HG03439 (cell line): ENCODE measurements around the gene POLR2A.

ENCODE experiments used
- ATAC-seq: cut with Tn5 transposase; IDR thresholded peaks from one replicate; pipeline ENCODE4 v1.9.1; 2021; ENCODE audit warnings: mild to moderate bottlenecking, moderate library complexity; ENCODE audit not compliant: unreplicated experiment

Gene POLR2A

DNA sequence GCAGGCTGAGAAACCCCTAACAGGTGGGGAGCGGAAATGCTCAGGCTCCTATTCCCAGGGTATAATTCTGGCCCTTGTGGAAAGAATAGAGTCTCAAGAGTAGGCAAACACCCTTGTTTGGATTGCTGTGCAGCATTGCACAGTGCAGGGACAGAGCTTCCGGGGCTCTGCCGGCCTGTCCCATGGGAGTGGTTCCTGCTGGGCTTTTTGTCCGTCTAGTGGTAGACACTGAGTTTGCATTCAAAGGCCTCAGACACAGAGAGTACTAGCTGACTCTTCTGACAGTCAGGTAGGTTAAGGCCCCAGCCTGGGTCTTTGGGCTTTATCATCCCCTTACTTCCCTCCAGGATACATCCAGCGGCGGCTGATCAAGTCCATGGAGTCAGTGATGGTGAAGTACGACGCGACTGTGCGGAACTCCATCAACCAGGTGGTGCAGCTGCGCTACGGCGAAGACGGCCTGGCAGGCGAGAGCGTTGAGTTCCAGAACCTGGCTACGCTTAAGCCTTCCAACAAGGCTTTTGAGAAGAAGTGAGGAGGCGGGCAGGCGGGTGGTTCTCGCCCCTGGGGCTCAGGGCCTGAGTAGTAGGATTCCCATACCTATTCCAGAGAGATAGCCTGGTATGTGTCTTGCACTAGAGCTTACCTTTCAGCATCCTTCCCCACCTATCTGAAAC lies 18.1 kb downstream of the POLR2A start:
- no peak for ATAC-seq

DNA sequence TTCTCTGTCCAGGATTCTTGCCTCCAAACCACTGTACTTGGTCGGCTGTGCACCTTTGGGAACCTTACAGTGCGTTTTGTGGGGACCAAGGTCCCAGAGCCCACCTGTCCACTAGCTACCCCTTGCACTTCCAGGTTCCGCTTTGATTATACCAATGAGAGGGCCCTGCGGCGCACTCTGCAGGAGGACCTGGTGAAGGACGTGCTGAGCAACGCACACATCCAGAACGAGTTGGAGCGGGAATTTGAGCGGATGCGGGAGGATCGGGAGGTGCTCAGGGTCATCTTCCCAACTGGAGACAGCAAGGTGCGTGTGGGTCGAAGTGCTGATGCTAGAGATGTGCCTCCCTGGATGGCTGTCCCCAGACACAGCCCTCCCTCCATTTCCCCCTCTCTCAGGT lies 18.8 kb downstream of the POLR2A start:
- no peak for ATAC-seq

DNA sequence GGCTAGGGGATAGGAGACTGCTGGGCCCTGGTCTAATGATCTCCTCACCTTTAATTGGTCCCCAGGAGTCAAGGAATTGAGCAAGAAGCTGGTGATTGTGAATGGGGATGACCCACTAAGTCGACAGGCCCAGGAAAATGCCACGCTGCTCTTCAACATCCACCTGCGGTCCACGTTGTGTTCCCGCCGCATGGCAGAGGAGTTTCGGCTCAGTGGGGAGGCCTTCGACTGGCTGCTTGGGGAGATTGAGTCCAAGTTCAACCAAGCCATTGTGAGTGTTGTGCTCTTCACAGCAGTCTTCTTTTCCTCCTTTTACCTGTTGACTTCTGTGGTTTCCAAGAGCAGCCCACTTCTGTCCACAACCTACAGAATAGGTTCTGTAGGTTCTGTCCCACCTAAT lies 19.4 kb downstream of the POLR2A start:
- ATAC-seq = no peak

DNA sequence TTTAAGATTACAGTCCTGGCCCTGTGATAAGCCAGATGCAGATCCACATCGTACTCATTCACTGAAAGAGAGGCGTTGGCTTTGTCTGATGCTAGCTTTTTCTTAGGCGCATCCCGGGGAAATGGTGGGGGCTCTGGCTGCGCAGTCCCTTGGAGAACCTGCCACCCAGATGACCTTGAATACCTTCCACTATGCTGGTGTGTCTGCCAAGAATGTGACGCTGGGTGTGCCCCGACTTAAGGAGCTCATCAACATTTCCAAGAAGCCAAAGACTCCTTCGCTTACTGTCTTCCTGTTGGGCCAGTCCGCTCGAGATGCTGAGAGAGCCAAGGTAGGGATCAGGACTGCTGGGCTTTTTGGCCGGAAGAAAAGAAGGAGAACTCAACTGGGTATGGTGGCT lies 24.0 kb downstream of the POLR2A start:
- no peak for ATAC-seq

DNA sequence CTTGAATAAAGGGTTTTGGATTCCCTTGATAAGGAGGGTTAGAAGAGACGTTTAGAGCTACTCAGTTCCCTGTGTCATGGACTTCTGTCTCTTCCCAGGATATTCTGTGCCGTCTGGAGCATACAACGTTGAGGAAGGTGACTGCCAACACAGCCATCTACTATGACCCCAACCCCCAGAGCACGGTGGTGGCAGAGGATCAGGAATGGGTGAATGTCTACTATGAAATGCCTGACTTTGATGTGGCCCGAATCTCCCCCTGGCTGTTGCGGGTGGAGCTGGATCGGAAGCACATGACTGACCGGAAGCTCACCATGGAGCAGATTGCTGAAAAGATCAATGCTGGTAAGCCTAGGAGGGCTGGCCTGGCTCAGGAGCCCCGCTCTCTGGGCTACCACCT lies 24.7 kb downstream of the POLR2A start:
- ATAC-seq = no peak

DNA sequence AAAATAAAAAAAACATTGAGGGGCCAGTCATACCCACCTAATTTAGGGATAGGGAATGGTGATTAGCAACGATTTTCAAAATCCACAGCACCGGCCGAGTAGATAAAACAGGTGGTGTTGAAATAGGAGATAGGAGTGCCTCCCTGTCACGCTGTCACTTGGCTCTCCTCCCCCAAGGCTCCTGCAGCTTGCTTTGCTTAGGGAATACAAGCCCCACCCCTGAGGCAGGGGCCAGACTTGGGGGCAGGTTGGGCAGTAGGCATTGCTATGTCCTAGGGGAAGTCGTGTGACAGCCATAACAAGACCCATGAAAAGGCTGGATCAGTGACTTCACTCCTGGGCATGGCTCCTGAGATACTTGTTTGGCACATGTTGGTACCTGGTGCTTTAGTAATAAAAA lies 25.8 kb downstream of the POLR2A start:
- ATAC-seq = no peak

DNA sequence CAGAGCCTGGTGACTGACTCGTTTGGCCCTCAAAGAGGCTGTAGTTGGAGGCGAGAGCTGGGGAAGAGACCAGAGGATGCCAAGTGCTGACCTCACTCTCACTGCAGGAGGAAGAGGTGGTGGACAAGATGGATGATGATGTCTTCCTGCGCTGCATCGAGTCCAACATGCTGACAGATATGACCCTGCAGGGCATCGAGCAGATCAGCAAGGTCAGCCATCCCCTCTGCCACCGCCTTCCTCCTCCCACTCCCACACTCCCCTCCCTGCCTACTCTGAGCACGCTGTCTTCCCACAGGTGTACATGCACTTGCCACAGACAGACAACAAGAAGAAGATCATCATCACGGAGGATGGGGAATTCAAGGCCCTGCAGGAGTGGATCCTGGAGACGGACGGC lies 26.9 kb downstream of the POLR2A start:
- no peak for ATAC-seq

DNA sequence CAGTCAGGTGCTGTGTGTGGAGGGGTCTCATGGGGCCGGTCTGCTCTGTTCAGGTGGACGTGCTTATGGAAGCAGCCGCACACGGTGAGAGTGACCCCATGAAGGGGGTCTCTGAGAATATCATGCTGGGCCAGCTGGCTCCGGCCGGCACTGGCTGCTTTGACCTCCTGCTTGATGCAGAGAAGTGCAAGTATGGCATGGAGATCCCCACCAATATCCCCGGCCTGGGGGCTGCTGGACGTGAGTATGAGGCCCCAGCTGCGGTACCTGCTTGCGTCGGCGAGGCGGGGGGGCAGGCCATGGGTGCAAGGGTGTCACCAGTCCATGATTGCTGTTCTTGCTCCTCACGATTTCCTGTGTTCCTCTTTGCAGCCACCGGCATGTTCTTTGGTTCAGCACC lies 27.9 kb downstream of the POLR2A start:
- ATAC-seq = no peak

DNA sequence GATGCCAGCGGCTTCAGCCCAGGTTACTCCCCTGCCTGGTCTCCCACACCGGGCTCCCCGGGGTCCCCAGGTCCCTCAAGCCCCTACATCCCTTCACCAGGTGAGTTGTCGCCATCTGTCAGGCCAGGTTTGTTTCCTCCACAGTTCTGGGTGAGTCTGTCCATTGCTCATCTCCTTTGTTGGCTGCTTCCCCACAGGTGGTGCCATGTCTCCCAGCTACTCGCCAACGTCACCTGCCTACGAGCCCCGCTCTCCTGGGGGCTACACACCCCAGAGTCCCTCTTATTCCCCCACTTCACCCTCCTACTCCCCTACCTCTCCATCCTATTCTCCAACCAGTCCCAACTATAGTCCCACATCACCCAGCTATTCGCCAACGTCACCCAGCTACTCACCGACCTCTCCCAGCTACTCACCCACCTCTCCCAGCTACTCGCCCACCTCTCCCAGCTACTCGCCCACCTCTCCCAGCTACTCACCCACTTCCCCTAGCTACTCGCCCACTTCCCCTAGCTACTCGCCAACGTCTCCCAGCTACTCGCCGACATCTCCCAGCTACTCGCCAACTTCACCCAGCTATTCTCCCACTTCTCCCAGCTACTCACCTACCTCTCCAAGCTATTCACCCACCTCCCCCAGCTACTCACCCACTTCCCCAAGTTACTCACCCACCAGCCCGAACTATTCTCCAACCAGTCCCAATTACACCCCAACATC lies 28.8 kb downstream of the POLR2A start:
- ATAC-seq = no peak

DNA sequence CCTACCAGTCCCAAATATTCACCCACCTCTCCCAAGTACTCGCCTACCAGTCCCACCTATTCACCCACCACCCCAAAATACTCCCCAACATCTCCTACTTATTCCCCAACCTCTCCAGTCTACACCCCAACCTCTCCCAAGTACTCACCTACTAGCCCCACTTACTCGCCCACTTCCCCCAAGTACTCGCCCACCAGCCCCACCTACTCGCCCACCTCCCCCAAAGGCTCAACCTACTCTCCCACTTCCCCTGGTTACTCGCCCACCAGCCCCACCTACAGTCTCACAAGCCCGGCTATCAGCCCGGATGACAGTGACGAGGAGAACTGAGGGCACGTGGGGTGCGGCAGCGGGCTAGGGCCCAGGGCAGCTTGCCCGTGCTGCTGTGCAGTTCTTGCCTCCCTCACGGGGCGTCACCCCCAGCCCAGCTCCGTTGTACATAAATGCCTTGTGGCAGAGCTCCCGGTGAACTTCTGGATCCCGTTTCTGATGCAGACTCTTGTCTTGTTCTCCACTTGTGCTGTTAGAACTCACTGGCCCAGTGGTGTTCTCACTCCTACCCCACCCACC lies 29.8 kb downstream of the POLR2A start:
- no peak for ATAC-seq

DNA sequence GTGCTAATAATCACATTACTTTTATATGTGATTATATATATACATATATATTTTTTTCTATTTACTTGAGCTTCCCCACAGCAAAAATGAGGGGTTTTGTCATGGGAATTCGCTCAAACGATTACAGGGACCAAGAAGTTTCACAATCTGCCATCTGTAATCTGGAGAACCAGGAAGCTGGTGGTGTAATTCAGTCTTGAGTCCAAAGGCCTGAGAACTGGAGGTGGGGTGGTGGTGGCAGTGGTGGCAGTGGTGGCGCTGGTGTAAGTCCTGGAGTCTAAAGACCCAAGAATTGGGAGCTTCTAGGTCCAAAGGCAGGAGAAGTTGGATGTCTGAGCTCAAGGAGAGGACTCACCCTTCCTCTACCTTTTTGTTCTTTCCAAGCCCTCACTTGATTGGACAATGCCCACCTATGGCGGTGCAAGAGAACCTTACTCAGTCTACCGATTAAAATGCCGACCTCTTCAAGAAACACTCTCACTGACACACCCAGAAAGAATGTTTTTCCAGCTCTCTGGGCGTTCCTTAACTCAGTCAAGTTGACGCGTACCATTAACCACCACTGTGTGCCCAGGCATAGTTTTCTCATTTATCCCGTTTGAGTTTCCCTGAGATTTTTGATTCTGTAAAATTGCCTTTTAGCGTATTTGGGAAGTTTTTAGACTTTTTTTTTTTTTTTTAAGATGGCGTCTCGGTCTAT lies 31.9 kb downstream of the POLR2A start:
- no peak for ATAC-seq

DNA sequence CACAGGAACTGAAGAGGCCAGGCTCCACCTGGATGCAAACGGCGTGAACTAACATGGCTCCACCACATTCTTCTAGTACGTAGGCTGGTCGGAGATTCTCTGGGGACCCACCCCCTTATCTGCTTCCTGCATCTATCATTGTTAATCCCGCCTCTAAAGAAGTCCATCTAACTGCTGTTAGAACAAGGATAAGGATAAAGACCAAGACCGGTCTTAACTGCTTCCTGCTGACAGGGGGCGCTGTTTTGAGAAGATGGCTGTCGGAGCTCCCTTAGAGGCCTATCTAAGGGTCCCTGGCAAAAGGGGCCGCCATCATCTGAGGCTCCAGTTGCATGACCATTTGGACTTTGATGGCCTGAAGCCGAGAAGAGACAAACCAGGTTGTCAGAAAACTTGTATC lies 38.9 kb downstream of the POLR2A start:
- ATAC-seq = no peak

DNA sequence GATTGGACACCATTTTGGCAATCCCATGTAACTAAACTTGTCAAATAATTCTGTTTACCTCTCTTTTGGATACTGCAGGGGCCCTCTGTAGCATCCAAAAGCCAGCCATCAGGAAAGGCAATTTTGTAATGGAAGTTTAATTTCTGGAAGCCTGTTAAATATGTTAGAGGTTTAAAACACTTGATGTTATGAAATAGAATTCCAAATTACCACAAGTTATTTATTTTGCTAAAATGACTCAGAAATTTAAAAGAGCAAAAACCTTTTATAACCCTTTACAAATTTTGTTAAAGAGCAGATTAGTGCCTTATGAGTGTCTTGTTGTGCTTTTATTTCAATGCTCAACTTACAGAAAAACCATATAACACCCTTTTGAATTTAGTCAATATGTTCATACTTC lies 44.7 kb downstream of the POLR2A start:
- ATAC-seq = no peak

DNA sequence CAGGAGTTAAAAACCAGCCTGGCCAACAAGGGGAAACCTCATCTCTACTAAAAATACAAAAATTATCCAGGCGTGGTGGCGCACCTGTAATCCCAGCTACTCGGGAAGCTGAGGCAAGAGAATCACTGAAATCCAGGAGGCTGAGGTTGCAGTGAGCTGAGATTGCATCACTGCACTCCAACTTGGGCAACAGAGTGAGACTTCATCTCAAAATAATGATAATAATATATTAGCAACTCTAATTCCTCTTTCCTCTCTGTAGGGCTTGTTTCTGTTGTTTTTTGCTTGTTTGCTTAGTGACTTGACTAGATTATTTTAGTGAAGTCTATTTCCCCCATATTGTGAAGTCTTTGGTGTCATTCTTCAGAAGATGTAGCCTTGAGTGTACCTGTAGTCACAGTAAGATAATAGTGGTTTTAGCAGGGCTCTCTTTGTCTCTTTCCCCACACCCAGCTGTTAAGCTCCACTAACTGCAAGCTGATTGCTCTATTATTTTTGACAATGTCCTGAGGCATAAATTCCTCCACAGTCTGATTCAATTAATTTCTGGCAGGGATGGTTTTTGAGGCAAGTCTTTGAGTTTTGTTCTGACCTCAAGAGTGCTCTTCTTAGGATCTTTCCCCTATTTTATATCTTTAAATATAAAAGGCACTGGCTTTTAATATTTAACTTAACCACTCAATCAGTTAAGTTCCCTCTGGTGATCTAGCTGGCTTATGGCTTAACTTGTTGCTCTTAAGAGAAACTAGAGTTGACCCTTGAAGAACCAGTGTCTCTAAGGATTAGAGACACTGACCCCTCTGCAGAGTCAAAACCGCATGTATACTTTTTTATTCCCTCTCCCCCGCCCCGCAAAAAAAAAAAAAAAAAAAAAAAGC lies 46.1 kb downstream of the POLR2A start:
- ATAC-seq = no peak

DNA sequence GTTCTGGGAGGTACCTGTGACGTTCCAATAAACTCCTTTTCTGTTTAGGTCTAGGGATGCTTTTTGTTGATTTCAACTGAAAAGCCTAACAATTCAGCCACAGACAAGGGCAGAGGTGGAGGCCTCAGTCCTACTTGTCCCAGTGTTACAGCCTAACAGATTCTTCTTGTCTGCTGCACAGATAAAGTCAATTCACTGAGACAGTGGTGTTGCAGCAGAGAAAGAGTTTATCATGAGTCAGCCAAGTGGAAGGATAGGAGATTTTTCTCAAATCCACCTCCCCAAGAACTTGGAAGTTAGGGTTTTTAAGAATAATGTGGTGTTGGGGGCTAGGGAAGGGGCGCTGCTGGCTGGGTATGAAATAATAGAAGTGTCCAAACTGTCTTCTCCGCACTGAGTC lies 53.9 kb downstream of the POLR2A start:
- no peak for ATAC-seq

DNA sequence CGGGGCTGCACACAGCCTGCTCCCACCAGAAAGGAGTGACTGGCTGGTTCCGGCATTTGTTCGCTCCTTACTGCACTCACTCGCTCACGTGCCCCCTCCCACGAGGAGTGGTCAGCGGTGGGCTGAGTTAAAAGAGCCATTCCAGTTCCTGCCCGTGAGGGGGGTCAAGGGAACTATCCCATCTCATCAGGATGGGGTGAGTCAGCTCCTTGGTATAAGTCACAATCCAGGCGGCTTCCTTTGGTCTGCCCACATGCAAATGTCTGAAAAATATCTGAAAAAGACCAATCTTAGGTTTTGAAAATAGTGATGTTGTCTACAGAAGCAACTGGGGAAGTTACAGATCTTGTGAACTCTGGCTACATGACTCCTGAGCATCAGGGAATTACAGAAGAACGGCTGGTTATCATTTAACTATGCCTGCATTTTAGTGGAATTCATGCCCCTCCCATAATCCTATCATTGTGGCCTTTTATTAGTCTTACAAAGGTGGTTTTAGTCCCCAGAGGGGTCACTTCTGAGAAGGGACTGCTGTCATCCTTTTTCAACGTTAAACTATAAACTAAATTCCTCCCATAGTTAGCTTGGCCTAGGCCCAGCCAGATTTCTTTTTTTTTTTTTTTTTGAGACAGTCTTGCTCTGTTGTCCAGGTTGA lies 54.9 kb downstream of the POLR2A start:
- no peak for ATAC-seq

DNA sequence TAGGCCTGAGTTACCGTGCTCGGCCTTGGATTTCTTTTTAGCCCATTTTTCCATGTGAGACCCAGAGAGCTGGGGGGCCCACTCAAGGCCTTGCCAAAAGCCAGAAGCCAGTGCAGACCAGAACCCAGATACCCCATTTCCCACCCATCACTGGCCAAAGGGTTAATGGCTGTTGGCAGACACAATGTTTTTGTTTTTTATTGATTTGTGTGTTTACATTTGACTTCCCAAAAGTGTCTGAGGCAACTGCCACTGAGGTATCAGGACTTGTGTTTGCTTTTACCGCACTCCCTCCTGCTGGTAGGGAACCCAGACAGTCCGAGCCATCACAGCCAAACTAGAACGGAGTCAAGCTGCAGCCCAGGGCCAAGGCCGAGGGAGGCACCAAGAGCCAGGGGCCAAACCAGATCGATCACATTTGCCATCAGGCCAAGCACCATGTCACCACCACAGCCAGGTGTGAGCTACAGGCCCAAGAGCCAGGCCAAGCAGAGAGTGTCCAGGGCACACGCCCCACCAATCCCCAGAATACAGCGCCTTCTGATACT lies 57.0 kb downstream of the POLR2A start:
- no peak for ATAC-seq

DNA sequence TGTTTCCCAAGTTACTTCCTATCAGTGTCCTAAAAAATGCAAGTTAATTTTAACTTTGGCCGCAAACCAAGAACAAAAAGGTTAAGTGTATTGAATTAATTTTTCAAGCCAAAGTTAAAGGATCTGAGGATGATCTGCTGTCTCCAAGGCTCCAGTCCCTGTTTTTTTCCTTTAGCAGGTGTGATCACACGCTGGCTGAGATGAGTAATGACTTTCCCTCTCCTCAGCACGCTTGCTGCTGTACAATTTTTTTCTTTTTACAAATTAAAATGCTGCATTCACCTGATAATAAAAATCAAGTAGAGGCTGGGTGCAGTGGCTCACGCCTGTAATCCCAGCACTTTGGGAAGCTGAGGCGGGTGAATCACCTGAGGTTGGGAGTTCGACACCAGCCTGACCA lies 60.7 kb downstream of the POLR2A start:
- ATAC-seq = no peak

DNA sequence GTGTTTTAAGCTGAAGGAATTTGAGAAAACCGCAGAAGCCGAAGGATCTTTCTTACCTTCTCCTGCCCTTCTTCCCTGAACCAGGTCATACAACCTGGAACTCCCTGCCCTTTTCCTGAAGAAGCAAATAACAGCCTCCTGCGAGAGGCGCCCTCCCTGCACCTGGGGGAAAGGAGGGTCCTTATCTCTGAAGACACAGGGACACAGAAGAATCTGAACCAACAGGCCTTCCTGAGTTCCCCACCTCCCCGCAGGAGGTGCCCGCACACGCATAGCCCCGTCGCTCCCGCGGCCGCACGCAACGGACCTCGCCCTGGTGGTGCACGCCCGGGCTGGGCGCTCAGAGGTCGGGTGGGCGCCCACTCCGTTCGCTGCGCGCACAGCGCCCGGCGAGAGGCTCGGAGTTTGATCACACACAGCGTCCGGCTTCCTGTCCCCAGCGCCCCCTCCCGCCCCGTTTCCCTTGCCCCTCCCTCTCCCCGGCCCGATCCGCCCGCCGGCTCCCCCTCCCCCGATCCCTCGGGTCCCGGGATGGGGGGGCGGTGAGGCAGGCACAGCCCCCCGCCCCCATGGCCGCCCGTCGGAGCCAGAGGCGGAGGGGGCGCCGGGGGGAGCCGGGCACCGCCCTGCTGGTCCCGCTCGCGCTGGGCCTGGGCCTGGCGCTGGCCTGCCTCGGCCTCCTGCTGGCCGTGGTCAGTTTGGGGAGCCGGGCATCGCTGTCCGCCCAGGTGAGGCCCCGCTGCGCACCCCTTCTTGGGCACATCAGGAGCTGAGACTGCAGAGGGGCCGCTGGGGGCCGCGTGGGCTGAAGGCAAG lies 64.6 kb downstream of the POLR2A start, which contains the start of gene TNFSF12:
TNFSF12 (plus strand) TSS at position 474 of the 816 bp plus-strand sequence; CDS start at position 570, 96 bp downstream.
- ATAC-seq = no peak
